ENCODE data around the gene HIPK2.

GRCh38 chr7:139572071-139572470 lies 205.7 kb downstream of the HIPK2 start:
- TF ChIP-seq CTCF (conservative IDR thresholded peaks at IDR 0.05), result no peak
- TF ChIP-seq ZFX (IDR thresholded peaks at IDR 0.05), result no peak
